K562 (cell line): Measurements from ENCODE around the gene PLXNA2. TPM values are rescaled to one million over a fixed set of nuclear protein-coding genes. Genes with fewer than 3 reads are reported as not detected.

Source experiments
- ATAC-seq: fragments of 200-7000 bp; cut with Tn5 transposase; 3 replicates; pipeline ENCODE4 v1.9.1; 2020; ENCODE audit warnings: moderate library complexity
- BruUV-seq: library from RNA; stranded (reverse); fragments of 400-500 nt; replicated peaks from 2 replicates; lab custom pipeline; 2021; lab: Mats Ljungman, UMichigan
- CTCF ChIA-PET: fragments of 300-600 bp; formaldehyde crosslinking; extraction: SDS; loops from one replicate; lab custom pipeline; 2021; ENCODE audit warnings: low intra/inter-chr PET ratio; lab: Yijun Ruan, JAX
- POLR2A ChIA-PET: fragments of 300-600, 350-650 bp; sonication (Branson Sonifier 250); formaldehyde crosslinking; extraction: SDS; loops from one replicate; lab custom pipeline; 2021; ENCODE audit warnings: antibody characterized with exemption, inconsistent platforms; lab: Yijun Ruan, JAX
- DNase-seq, 4 experiments: peaks; one replicate each; pipeline versions ENCODE4 v3.0.0 to v3.0.0-alpha.2; 2011 to 2018; ENCODE audit warnings: low spot score in 3 of 4, mixed read lengths in 3 of 4; ENCODE audit errors: extremely low read depth in 1 of 4
- FAIRE-seq: peaks from 2 replicates; lab custom pipeline; 2011; peaks lifted over from hg19 to GRCh38; lab: Jason Lieb, UNC
- H2AFZ ChIP-seq: 2 replicates; pipeline ENCODE4 v1.6.0; 2011; ENCODE audit warnings: low read depth, low read length, control low read depth, inconsistent platforms
- H3K27ac ChIP-seq: fragments of 200-600 bp; 3 replicates; pipeline ENCODE4 v1.8.0; 2011; ENCODE audit warnings: low read depth, mild to moderate bottlenecking, control low read depth, inconsistent platforms, low read length, moderate library complexity, mixed read lengths; ENCODE audit errors: extremely low read depth
- H3K27me3 ChIP-seq, 2 experiments: fragments of 300-600 bp in 1 of 2; 2 replicates in 1 of 2; 3 replicates in 1 of 2; pipeline versions ENCODE4 v1.6.0 to v1.8.0; 2011; ENCODE audit warnings: inconsistent platforms in 2 of 2, low read length in 2 of 2, mild to moderate bottlenecking in 1 of 2, mixed read lengths in 1 of 2, moderate library complexity in 1 of 2; ENCODE audit not compliant: control insufficient read depth in 2 of 2, insufficient read depth in 2 of 2
- H3K36me3 ChIP-seq: fragments of 300-600 bp; 3 replicates; pipeline ENCODE4 v1.8.0; 2011; ENCODE audit warnings: mild to moderate bottlenecking, low read length, inconsistent platforms; ENCODE audit not compliant: control insufficient read depth, insufficient read depth
- H3K4me1 ChIP-seq, 2 experiments: fragments of 200-600 bp in 1 of 2; replicated peaks in 1 of 2; 2 replicates in 1 of 2; 3 replicates in 1 of 2; pipeline versions ENCODE4 v1.5.1 to v1.8.0; 2011; ENCODE audit warnings: inconsistent platforms in 2 of 2, low read length in 2 of 2, mild to moderate bottlenecking in 1 of 2, mixed read lengths in 1 of 2, moderate library complexity in 1 of 2; ENCODE audit not compliant: control insufficient read depth in 2 of 2, insufficient read depth in 2 of 2
- H3K4me2 ChIP-seq: 2 replicates; pipeline ENCODE4 v1.6.1; 2011; ENCODE audit warnings: low read length, control low read depth, inconsistent platforms, mixed read lengths; ENCODE audit not compliant: insufficient read depth
- H3K4me3 ChIP-seq: fragments of 200-600 bp; sonication (generic), shearing (Covaris generic); 2 replicates; pipeline ENCODE4 v1.5.1; 2016; ENCODE audit warnings: control low read depth, inconsistent platforms
- H3K79me2 ChIP-seq: fragments of 200-600 bp; 3 replicates; pipeline ENCODE4 v1.8.0; 2011; ENCODE audit warnings: low read length, inconsistent platforms; ENCODE audit not compliant: control insufficient read depth, insufficient read depth
- H3K9ac ChIP-seq, 2 experiments: 2 replicates each; pipeline versions ENCODE4 v1.6.0 to v1.6.1; 2011; ENCODE audit warnings: low read depth in 2 of 2, low read length in 2 of 2, control low read depth in 1 of 2, inconsistent platforms in 1 of 2, mild to moderate bottlenecking in 1 of 2, mixed read lengths in 1 of 2; ENCODE audit not compliant: insufficient read depth in 1 of 2
- H3K9me1 ChIP-seq: one replicate; pipeline ENCODE4 v1.6.0; 2011; ENCODE audit warnings: inconsistent platforms, mild to moderate bottlenecking, low read length, moderate library complexity; ENCODE audit not compliant: control insufficient read depth, insufficient read depth
- H3K9me3 ChIP-seq: replicated peaks from 2 replicates; pipeline ENCODE4 v1.5.1; 2011; ENCODE audit warnings: low read depth, low read length, inconsistent platforms; ENCODE audit not compliant: control insufficient read depth, insufficient read depth
- H4K20me1 ChIP-seq: replicated peaks from 2 replicates; pipeline ENCODE4 v1.6.1; 2011; ENCODE audit warnings: low read length, inconsistent platforms, mixed read lengths; ENCODE audit not compliant: control insufficient read depth, insufficient read depth
- ETS1 ChIP-seq: conservative IDR thresholded peaks from 2 replicates; pipeline ENCODE4 v1.6.1; 2011; ENCODE audit warnings: low read depth, mild to moderate bottlenecking, low read length; ENCODE audit not compliant: control insufficient read depth
- EWSR1 ChIP-seq: fragments of 450-650 bp; IDR thresholded peaks from 2 replicates; pipeline ENCODE4 v1.6.1; 2018; ENCODE audit warnings: borderline replicate concordance, mild to moderate bottlenecking, low read depth, moderate library complexity; ENCODE audit not compliant: partially characterized antibody
- HNRNPLL ChIP-seq: fragments of 200-400 bp; formaldehyde crosslinking; IDR thresholded peaks from 2 replicates; pipeline ENCODE4 v1.6.1; 2017; ENCODE audit warnings: low read length, low read depth, mild to moderate bottlenecking; ENCODE audit not compliant: poor library complexity, severe bottlenecking
- RBM14 ChIP-seq: fragments of 200-400 bp; formaldehyde crosslinking; IDR thresholded peaks from 2 replicates; pipeline ENCODE4 v1.6.1; 2018; ENCODE audit warnings: low read depth, mild to moderate bottlenecking, low read length, moderate library complexity, borderline replicate concordance; ENCODE audit not compliant: insufficient read depth
- RCOR1 ChIP-seq, 2 experiments: IDR thresholded peaks; 2 replicates each; pipeline ENCODE4 v1.6.1; 2012; ENCODE audit warnings: low read depth in 2 of 2, low read length in 2 of 2, borderline replicate concordance in 1 of 2, improper control_type of control experiment in 1 of 2
- SMAD1 ChIP-seq: fragments of 150-350 bp; IDR thresholded peaks from 2 replicates; pipeline ENCODE4 v1.6.1; 2014; ENCODE audit warnings: low read length, low read depth; ENCODE audit not compliant: partially characterized antibody
- ZNF830 ChIP-seq: fragments of 250-450 bp; sonication (Bioruptor Pico); IDR thresholded peaks from 2 replicates; pipeline ENCODE4 v1.5.0; 2021; ENCODE audit warnings: mild to moderate bottlenecking
- WGBS: fragments of 100-300 bp; shearing (Covaris generic); methylation state at CpG from one replicate; pipeline ENCODE4 v1.1.6; 2016; ENCODE audit warnings: low coverage, mixed read lengths; ENCODE audit not compliant: insufficient coverage; ENCODE audit errors: missing lambda C conversion rate; 5-methylcytosine and 5-hydroxymethylcytosine counted together
- in situ Hi-C: fragments of 300-500 bp; cut with MboI; formaldehyde crosslinking; loops from 4 replicates; pipeline ENCODE4 v1.15.0; 2018; ENCODE audit warnings: inconsistent platforms, mixed read lengths
- intact Hi-C: fragments of 100-400 bp; cut with micrococcal nuclease; formaldehyde crosslinking; loops from 2 replicates; pipeline ENCODE4 v1.14.2; 2022
- polyA plus RNA-seq, 8 experiments: library from polyadenylated mRNA; depleted of rRNA in 4 of 8; stranded (reverse) in 5 of 8; unstranded in 3 of 8; fragments of >200 nt; fragmentation: Nextera tagmentation in 2 of 8; fragmentation: Illumina TruSeq in 1 of 8; extraction: Ambion mirVana in 2 of 8; extraction: Trizol in 1 of 8; gene quantifications; 2 replicates each; pipeline versions ENCODE4 v1.2.1 to v1.2.3, GENCODE V29; 2011 to 2014; ENCODE audit warnings: inconsistent platforms in 1 of 8, missing spikeins in 1 of 8
- total RNA-seq, 7 experiments: library from RNA; depleted of rRNA in 6 of 7; stranded (reverse); fragments of >200 nt in 6 of 7; fragmentation: Illumina TruSeq in 2 of 7; extraction: Trizol in 2 of 7; gene quantifications; 2 replicates each; pipeline versions ENCODE4 v1.2.1 to v1.2.3, GENCODE V29; 2011 to 2021; ENCODE audit warnings: low replicate concordance in 1 of 7
- TF ChIP-seq, protein P1 (sequence below): fragments of 450-650 bp; IDR thresholded peaks from 2 replicates; pipeline ENCODE4 v1.6.1; 2018; ENCODE audit warnings: mild to moderate bottlenecking, low read depth; ENCODE audit not compliant: partially characterized antibody

Gene PLXNA2
- total and polyA plus RNA-seq, 9 of the 15 experiments (the other 6 are each of a cell fraction or from before 2014, with no cell fraction given), result 0.01 to 1.3 (median 0.32) TPM

- no peaks in the 10 kb centered on the region for H3K36me3 ChIP-seq
- no peak for DNase-seq
- H3K9me1 ChIP-seq, result no peaks in the 10 kb centered on the region
- no peak for ATAC-seq
- intact Hi-C loops (loop anchor here (5.0 to 10.0 kb wide), 2 partner anchors 412 to 1180 kb away; no protein-coding TSS in a partner anchor), in situ Hi-C loops (no loop called here)
- FAIRE-seq, result no peak
- H3K27me3 ChIP-seq, result peaks cover 47 to 66% of the 10 kb centered on the region in 2 experiments
- ChIA-PET POLR2A (interaction anchor here (0.6 to 1.2 kb wide), 3 partner anchors 22 to 611 kb away, joined by 3 to 4 read pairs (median 4); no protein-coding TSS in a partner anchor), CTCF (no interaction called here)
- TF ChIP-seq, protein P1, sequence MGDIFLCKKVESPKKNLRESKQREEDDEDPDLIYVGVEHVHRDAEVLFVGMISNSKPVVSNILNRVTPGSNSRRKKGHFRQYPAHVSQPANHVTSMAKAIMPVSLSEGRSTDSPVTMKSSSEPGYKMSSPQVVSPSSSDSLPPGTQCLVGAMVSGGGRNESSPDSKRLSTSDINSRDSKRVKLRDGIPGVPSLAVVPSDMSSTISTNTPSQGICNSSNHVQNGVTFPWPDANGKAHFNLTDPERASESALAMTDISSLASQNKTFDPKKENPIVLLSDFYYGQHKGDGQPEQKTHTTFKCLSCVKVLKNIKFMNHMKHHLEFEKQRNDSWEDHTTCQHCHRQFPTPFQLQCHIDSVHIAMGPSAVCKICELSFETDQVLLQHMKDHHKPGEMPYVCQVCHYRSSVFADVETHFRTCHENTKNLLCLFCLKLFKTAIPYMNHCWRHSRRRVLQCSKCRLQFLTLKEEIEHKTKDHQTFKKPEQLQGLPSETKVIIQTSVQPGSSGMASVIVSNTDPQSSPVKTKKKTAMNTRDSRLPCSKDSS, result no peak
- TF ChIP-seq RCOR1 (IDR thresholded peaks at IDR 0.05; ENCODE audit: borderline replicate concordance in 1 of 2, low read depth in 2 of 2, low read length in 2 of 2) (no peak), ETS1 (no peak), RBM14 (no peak), SMAD1 (no peak), ZNF830 (CRISPR knock-in tag) (no peak), HNRNPLL (no peak), EWSR1 (no peak)
- no peaks in the 10 kb centered on the region; the same call in 1 of the 2 replicates for H4K20me1 ChIP-seq
- no peak overlapping the region for H3K4me2 ChIP-seq
- WGBS, result 1% methylated on average over 7 of the region's 7 CpGs
- H2AFZ ChIP-seq, result no peak overlapping the region
- H3K4me1 ChIP-seq, result no peaks in the 10 kb centered on the region
- no peak overlapping the region for H3K4me3 ChIP-seq
- H3K27ac ChIP-seq, result no peak overlapping the region
- H3K9me3 ChIP-seq, result no peaks in the 10 kb centered on the region
- no peak overlapping the region for H3K9ac ChIP-seq
- no TSS peak for BruUV-seq
- no peaks in the 10 kb centered on the region for H3K79me2 ChIP-seq
Measured at GRCh38 chr1:208025031-208025430, 219.2 kb downstream of the PLXNA2 start.
